ENCODE results near the gene FCHSD2. TPM values are rescaled to one million over a fixed set of nuclear protein-coding genes. Genes with fewer than 3 reads are reported as not detected.

The FCHSD2 gene
- total RNA-seq, 1 donor from 2014 or later, result 19.7 TPM

GRCh38 chr11:73176874-73177155 lies 34.7 kb upstream of the FCHSD2 start:
- no peak for TF ChIP-seq CTCF (IDR thresholded peaks at IDR 0.05; ENCODE audit: partially characterized antibody, unreplicated experiment)
- no peak for DNase-seq
- Mint-ChIP-seq H3K4me1 (ENCODE audit: low read depth, unreplicated experiment) (peaks cover 5% of the 10 kb centered on the region), H3K27me3 (ENCODE audit: unreplicated experiment) (peaks cover 2% of the 10 kb centered on the region), H3K4me3 (ENCODE audit: unreplicated experiment) (no peak overlapping the region), H3K9me3 (ENCODE audit: unreplicated experiment) (no peaks in the 10 kb centered on the region), H3K27ac (ENCODE audit: unreplicated experiment) (no peak overlapping the region), H3K36me3 (ENCODE audit: unreplicated experiment) (no peaks in the 10 kb centered on the region)

DNA sequence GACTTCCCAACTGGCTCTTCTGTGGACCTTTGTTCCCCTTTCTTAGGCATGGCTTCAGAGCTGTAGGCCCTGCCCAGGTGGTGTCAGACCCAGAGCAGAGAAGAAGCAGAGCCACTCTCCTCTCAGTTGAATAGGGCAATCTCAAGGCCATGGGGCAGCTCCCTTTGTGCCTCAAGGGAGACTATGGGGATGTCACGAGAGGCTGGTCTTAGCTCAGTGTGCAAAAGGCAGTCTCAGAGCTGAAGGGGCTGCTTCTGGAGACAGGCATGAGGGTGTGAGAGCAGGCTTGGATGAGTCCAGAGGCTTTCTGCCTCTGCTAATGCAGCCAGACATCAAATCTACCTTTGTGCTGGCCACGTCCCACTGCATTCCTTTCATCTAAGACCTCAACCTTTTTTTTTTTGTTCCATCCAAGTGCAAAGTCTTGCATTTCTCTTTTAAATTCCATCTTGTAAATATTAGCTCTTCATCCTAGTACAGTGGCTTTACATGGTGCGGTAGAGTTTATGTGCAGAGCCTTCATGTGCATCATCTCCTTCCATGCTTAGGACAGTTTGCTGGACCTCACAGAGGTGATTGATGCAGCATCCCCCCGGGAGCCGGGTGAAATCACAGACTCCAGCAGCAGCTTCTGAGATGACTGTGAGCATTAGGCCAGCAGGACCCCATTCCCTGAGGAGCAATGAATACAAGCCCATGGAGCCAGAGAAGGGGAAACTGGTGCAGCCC lies 34.2 kb upstream of the FCHSD2 start:
- H3K27ac Mint-ChIP-seq (ENCODE audit: unreplicated experiment), result no peak overlapping the region
- peaks cover 6% of the 10 kb centered on the region for H3K4me1 Mint-ChIP-seq (ENCODE audit: low read depth, unreplicated experiment)
- no peak for DNase-seq
- H3K36me3 Mint-ChIP-seq (ENCODE audit: unreplicated experiment), result no peaks in the 10 kb centered on the region
- no peaks in the 10 kb centered on the region for H3K9me3 Mint-ChIP-seq (ENCODE audit: unreplicated experiment)
- no peak overlapping the region for H3K4me3 Mint-ChIP-seq (ENCODE audit: unreplicated experiment)
- no peak for TF ChIP-seq CTCF (IDR thresholded peaks at IDR 0.05; ENCODE audit: partially characterized antibody, unreplicated experiment)
- H3K27me3 Mint-ChIP-seq (ENCODE audit: unreplicated experiment), result peaks cover 2% of the 10 kb centered on the region

GRCh38 chr11:73175551-73176144 lies 33.5 kb upstream of the FCHSD2 start:
- Mint-ChIP-seq H3K36me3 (ENCODE audit: unreplicated experiment) (no peaks in the 10 kb centered on the region), H3K4me3 (ENCODE audit: unreplicated experiment) (no peak overlapping the region)

GRCh38 chr11:73174495-73174791 lies 32.3 kb upstream of the FCHSD2 start:
- H3K4me3 Mint-ChIP-seq (ENCODE audit: unreplicated experiment), result no peak overlapping the region
- H3K4me1 Mint-ChIP-seq (ENCODE audit: low read depth, unreplicated experiment), result peaks cover 8% of the 10 kb centered on the region
- no peaks in the 10 kb centered on the region for H3K36me3 Mint-ChIP-seq (ENCODE audit: unreplicated experiment)
- no peak for DNase-seq
- no peaks in the 10 kb centered on the region for H3K9me3 Mint-ChIP-seq (ENCODE audit: unreplicated experiment)
- H3K27ac Mint-ChIP-seq (ENCODE audit: unreplicated experiment), result no peak overlapping the region
- peaks cover 1% of the 10 kb centered on the region for H3K27me3 Mint-ChIP-seq (ENCODE audit: unreplicated experiment)
- no peak for TF ChIP-seq CTCF (IDR thresholded peaks at IDR 0.05; ENCODE audit: partially characterized antibody, unreplicated experiment)

More at GRCh38 chr11:73175551-73176144, 33.5 kb upstream of the FCHSD2 start:
- no peak for DNase-seq
- H3K27me3 Mint-ChIP-seq (ENCODE audit: unreplicated experiment), result peaks cover 2% of the 10 kb centered on the region
- no peaks in the 10 kb centered on the region for H3K9me3 Mint-ChIP-seq (ENCODE audit: unreplicated experiment)
- peaks cover 8% of the 10 kb centered on the region for H3K4me1 Mint-ChIP-seq (ENCODE audit: low read depth, unreplicated experiment)
- TF ChIP-seq CTCF (IDR thresholded peaks at IDR 0.05; ENCODE audit: partially characterized antibody, unreplicated experiment), result no peak
- H3K27ac Mint-ChIP-seq (ENCODE audit: unreplicated experiment), result no peak overlapping the region

DNA sequence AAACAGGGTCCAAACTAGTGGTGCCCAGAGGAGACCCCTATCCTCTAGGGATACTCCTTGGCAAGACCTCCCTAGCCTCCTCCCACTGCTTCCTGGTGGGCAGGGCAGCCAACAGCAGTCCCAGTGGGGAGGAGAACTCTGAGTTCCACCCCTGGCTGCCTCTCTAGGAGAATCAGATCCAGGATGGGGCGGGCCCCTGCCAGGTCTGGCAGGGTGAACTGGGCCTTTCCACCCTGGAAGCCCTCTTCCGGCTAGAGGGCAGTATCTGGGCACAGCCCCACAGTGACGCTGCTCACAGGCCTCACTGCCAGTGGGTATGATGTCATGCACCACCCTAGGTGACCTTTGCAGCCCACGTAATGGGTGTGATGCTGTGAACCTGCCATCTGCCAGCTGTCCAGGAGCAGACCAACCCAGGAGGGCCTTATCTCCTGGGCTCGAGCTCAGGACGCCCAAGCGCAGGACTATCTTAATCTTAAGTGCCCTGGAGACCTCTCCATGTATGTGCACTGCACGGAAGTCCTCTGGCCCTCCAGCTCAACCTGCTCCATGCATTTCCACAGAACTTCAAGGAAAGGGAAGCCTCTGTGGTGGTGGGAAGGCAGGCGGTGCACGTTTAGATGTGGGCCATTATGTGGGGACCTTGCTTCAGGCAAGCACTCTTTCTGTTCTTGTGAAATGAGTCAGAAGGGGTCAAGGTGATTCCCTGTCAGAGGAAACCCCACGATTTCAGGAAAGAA lies 31.8 kb upstream of the FCHSD2 start:
- H3K27ac Mint-ChIP-seq (ENCODE audit: unreplicated experiment), result no peak overlapping the region
- no peaks in the 10 kb centered on the region for H3K36me3 Mint-ChIP-seq (ENCODE audit: unreplicated experiment)
- DNase-seq, result no peak
- H3K27me3 Mint-ChIP-seq (ENCODE audit: unreplicated experiment), result no peaks in the 10 kb centered on the region
- H3K9me3 Mint-ChIP-seq (ENCODE audit: unreplicated experiment), result peaks cover 3% of the 10 kb centered on the region
- TF ChIP-seq CTCF (IDR thresholded peaks at IDR 0.05; ENCODE audit: partially characterized antibody, unreplicated experiment), result no peak
- H3K4me1 Mint-ChIP-seq (ENCODE audit: low read depth, unreplicated experiment), result peaks cover 11% of the 10 kb centered on the region
- no peak overlapping the region for H3K4me3 Mint-ChIP-seq (ENCODE audit: unreplicated experiment)
